A375 (cell line): ENCODE measurements around the gene GPR156. TPM values are rescaled to one million over a fixed set of nuclear protein-coding genes. Genes with fewer than 3 reads are reported as not detected.

Experiments used
- small RNA-seq: library from RNA; depleted of rRNA; stranded (forward); fragments of <200 nt; gene quantifications from one replicate; pipeline ENCODE3, GENCODE V24; 2014
- total RNA-seq: library from RNA; depleted of rRNA; stranded (reverse); fragments of >200 nt; shearing (Covaris generic); gene quantifications from 2 replicates; pipeline ENCODE4 v1.2.3, GENCODE V29; 2014; rRNA removed

Gene GPR156
- total RNA-seq = 0.37 and 0.83 TPM in 2 replicates

DNA sequence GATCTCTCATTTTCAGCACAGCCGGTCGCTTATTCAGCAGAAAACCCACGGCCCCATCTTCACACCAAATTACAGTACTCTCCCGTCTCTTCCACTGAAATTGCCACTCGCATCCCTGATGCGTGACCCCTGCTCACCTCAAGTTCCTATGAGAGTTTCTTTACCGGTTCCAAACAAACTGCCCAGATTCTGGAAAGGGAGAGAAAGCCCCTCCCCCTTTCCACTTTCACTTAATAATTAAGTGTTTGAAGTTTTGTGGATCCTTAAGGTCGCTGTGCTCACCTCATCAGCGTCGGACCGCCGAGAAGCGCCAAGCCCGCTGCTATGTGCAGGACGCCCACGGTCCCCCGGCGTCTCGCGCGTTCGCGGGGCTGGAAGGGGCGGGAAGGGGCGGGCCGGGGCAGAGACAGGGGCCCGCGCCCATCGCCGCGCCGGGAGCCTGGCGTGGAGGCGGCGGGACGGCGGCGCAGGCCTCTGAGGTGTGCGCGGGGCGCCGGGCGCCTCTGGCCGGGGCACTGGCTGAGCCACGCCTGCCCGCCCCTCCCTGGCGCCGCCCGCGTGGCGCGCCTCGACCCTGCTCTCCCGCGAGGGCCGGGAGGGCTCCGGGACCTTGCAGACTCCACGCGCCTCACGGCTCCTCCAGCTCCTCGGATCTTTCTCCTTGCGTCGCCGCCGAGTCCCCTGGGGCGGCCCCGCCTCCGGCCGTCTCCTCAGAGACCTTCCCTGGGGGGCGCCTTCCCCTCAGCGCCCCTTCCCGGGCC, at the start of gene GPR156:
GPR156 (minus strand) TSS at position 476 of the 761 bp plus-strand sequence. CDS start 41,124 bp downstream, outside the sequence.

Small RNA genes lying within 50 kb of the gene (small RNA-seq; reads per million reads assigned to genes)
- not detected for gene RF00019
- not detected for gene RN7SL397P

Other genes with a start within 250 kb of the GPR156 start
- gene GSK3B, start 190.8 kb downstream of the GPR156 start, total RNA-seq = 54.7 and 67.3 TPM in 2 replicates
- gene LRRC58, start 64.1 kb upstream of the GPR156 start, total RNA-seq = 25.5 and 26.5 TPM in 2 replicates
- 24.5 and 26.9 TPM in 2 replicates for gene FSTL1, start 165.8 kb upstream of the GPR156 start, total RNA-seq